Hepatocyte (in vitro differentiated cells): Measurements from ENCODE around the gene IGIP.

Source experiments
- EZH2 ChIP-seq: fragments of 200-600 bp; sonication (generic); IDR thresholded peaks from 2 replicates; pipeline ENCODE4 v1.6.1; 2016; ENCODE audit warnings: antibody characterized with exemption, mild to moderate bottlenecking, borderline replicate concordance
- EZH2phosphoT487 ChIP-seq: fragments of 200-600 bp; sonication (generic); IDR thresholded peaks from one replicate; pipeline ENCODE4 v1.6.1; 2018; ENCODE audit warnings: antibody characterized with exemption, mild to moderate bottlenecking, low read depth, moderate library complexity; ENCODE audit not compliant: unreplicated experiment, severe bottlenecking
- TF ChIP-seq, protein P1 (sequence below): fragments of 200-600 bp; sonication (generic); IDR thresholded peaks from 2 replicates; pipeline ENCODE4 v1.5.1; 2016; ENCODE audit warnings: antibody characterized with exemption, mild to moderate bottlenecking; ENCODE audit not compliant: poor library complexity

DNA sequence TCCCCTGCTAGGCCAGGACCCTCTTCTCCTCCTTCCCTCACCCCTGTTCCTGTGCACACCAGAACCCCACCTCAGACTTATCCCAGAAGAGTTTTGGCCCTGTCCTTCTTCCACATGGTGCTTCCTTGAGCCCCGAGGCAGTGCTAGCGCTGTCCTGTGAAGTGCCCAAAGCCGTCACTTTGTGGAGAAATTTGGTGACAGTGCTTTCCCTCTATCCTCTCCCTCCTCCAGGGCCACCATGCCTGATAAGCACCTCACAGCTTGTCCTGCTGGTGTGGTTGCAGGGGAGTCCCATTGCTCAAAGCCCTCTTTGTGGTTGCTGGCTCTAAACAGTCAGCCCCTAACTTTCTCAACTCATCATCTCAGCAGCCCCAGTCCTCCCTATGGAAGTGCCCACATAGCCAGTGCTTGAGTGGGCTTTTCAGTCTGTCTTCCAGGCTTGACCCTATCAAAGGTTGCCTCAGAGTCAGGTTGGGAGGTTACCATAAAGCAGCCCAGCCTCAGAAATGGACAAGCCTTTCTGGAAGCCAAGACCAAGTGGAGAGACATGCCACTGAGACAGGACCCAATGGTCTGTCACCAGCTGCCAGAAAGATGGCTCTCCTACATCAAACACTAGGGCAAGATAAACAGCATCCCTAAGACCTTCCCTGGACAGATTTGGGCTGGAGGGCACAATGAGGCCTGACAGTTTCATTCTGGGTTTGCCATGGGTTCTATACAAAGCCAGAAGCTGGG is 18.0 kb downstream of the IGIP start:
- TF ChIP-seq, protein P1, sequence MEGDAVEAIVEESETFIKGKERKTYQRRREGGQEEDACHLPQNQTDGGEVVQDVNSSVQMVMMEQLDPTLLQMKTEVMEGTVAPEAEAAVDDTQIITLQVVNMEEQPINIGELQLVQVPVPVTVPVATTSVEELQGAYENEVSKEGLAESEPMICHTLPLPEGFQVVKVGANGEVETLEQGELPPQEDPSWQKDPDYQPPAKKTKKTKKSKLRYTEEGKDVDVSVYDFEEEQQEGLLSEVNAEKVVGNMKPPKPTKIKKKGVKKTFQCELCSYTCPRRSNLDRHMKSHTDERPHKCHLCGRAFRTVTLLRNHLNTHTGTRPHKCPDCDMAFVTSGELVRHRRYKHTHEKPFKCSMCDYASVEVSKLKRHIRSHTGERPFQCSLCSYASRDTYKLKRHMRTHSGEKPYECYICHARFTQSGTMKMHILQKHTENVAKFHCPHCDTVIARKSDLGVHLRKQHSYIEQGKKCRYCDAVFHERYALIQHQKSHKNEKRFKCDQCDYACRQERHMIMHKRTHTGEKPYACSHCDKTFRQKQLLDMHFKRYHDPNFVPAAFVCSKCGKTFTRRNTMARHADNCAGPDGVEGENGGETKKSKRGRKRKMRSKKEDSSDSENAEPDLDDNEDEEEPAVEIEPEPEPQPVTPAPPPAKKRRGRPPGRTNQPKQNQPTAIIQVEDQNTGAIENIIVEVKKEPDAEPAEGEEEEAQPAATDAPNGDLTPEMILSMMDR, result no peak
- TF ChIP-seq EZH2phosphoT487 (no peak), EZH2 (no peak)
